ENCODE data around the gene PTPRN2.

- no peak for TF ChIP-seq NR2F2 (IDR thresholded peaks at IDR 0.05; ENCODE audit: borderline replicate concordance, low read depth)
- TF ChIP-seq KLF16 (CRISPR knock-in tag; IDR thresholded peaks at IDR 0.05) = no peak
These were observed 576.5 kb downstream of the PTPRN2 start for GRCh38 chr7:158010961-158011693.
